ENCODE data around the gene DNAJC18. TPM values are rescaled to one million over a fixed set of nuclear protein-coding genes. Genes with fewer than 3 reads are reported as not detected.
"Not testable (repeated sequence)": the region's sequence is repeated elsewhere in the genome, so short reads cannot be mapped to it uniquely, and the experiment has no call there.

DNAJC18 gene
- total RNA-seq, 1 experiment from 2014 or later, result 22.9 TPM

- no peak for DNase-seq (ENCODE audit: low spot score)
These were observed 13.0 kb downstream of the DNAJC18 start for GRCh38 chr5:139426203-139426885.

GRCh38 chr5:139425497-139425896, 13.8 kb downstream of the DNAJC18 start:
- DNase-seq (ENCODE audit: low spot score), result no peak

- DNase-seq (ENCODE audit: low spot score), result peak; percentile 64
These were observed 16.9 kb downstream of the DNAJC18 start for GRCh38 chr5:139422307-139422893.

- DNase-seq (ENCODE audit: low spot score), result no peak
These were observed 19.8 kb downstream of the DNAJC18 start for GRCh38 chr5:139419226-139420192.

DNA sequence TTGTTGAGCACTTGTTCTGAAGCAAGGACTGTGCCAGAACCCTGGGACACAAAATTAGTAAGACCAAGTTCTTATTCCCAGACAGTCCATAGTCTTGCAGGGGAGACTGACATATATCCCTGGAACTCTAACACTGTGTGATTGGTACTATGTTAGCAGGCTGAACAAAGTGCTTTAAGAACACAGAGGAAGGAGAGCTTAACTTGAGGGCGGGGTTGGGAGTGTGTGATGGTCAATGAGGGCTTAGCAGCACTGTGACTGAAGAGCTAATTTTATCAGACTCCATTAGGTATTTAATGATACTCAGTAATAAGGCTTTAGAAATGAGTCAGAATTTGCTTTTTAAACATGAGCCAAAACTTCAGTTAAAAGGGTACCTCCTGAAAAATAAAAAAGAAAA, 20.5 kb downstream of the DNAJC18 start:
- no peak for DNase-seq (ENCODE audit: low spot score)

DNA sequence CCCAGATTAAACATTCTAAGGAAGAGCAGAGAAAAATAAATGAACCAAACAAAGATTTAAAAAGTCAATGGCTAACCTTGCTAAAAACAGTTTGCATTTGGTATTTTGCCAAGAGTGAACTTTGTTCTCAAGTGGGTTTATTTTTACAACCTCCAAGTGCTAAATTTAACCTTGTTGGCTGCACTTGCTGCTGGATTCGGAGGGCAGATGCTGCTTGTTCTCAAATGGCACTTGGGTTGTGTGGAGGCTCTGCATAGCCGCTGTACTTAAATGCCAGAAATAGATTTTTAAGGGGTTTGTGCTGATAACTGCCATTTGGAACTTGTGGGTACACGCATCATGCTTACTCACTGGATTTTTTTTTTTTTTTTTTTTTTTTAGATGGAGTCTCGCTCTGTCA, 22.1 kb downstream of the DNAJC18 start:
- DNase-seq (ENCODE audit: low spot score), result no peak

GRCh38 chr5:139416651-139417050, 22.7 kb downstream of the DNAJC18 start:
- peak; percentile 53 for DNase-seq (ENCODE audit: low spot score)

DNA sequence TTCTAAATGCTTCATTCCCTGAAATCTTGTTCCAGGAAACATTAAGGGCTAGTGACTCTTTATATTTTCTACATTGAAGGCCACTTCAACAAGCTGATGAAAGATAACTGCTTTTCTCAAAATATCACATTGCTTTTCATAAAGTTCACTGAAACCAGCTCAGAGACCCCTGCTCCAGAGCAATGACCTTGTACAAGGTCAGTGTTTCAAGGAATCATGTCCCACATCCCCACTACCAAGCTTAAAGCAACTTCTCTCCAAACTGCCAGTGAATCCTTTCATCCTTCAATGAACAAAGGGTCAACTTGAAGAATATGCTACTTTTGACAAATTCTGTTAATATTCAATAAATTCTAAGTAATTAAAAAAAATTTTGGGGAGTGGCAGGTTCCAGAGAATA, 23.5 kb downstream of the DNAJC18 start:
- no peak for DNase-seq (ENCODE audit: low spot score)

DNA sequence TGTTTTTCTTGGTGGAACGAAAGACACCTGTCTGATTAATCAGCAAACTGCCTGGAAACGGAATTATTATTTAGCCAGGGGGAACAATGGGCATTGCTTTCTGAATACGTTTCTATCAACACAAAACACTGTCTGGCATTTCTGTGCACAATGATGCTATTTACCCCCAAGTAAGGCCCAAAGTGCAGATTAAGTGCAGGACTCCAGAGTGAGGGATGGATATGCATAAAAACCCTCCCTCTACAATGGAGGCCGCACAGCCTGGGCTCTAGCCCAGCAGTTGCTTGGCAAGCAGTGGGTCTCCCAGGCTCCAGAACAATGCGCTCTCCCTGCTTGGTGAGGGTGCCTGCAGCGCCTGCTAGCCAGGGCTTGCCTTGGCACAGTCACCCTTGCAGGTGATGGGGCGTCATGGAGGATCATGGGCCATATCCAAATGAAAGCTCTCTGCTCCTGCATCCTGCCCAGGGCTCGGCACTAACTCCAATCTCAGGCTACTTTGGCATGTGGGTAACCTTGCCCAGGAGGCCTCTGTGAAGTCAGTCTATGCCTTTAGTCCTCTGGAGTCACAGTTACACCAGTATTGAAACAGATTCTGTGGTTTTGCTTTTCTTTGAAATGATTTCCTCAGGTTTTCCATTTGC, 24.0 kb downstream of the DNAJC18 start:
- no peak for DNase-seq (ENCODE audit: low spot score)

DNA sequence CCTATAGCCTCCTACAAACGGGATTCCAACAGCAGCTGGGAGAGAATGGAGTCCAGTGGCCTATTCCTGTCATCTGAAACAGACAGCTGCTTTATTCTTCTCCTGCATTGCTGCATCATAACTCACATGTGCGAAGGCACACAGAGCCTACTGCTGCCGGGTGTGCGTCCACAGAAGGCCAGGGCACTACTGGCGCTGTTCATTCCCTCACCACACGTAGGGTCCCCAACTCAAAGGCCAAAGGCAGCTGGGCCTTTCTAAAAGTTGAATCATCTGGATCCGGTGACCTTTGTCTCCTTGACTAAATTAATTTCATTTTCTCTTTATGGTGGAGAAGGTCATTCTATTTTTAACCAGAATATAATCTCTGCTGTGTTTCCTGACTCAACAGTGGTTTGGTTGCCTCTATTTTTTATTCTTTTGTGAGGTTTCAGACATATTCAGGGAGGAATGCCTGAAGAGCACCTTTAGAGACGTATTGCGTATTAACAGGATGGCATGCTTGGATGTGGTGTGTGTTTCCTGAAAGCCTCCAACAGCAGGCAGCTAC, 24.7 kb downstream of the DNAJC18 start:
- no peak for DNase-seq (ENCODE audit: low spot score)

- no peak for DNase-seq (ENCODE audit: low spot score)
These were observed 25.4 kb downstream of the DNAJC18 start for GRCh38 chr5:139413963-139414362.

DNA sequence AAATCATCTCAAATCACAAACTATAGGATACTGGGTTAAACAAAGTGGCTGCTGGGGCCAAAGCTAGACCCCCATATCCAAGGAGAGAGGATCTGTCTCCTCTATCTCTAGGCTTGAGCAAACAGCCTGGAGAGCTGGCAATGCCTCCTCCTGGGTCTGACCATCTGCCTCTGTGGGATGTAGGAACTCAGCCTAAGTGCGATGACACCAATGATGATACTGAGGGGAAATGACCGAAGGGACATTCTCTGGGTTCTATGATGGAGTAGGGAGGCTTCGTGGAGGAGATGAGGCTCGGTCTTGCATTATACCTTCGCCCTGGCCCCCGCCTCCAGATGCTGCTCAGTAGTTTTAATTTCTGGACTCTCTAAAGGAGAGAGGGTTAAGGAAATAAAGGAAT, 26.2 kb downstream of the DNAJC18 start:
- DNase-seq (ENCODE audit: low spot score), result no peak

- no peak for DNase-seq (ENCODE audit: low spot score)
These were observed 28.1 kb downstream of the DNAJC18 start for GRCh38 chr5:139410993-139411828.

GRCh38 chr5:139410121-139410992, 29.0 kb downstream of the DNAJC18 start:
- DNase-seq (ENCODE audit: low spot score), result no peak

DNA sequence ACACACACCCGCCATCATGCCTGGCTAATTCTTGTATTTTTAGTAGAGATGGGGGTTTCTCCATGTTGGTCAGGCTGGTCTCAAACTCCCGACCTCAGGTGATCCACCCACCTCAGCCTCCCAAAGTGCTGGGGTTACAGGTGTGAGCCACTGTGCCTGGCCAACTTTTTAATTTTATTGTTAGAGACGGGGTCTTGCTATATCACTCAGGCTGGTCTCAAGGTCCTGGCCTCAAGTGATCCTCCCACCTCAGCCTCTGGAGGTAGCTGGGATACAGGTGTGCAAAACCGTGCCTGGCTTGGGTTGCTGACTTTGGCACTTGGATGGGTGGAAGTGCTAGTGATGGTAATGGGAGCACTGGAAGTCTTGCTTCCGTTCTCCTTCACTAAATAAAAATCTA, 30.2 kb downstream of the DNAJC18 start:
- not testable (repeated sequence) for DNase-seq (ENCODE audit: low spot score)

DNA sequence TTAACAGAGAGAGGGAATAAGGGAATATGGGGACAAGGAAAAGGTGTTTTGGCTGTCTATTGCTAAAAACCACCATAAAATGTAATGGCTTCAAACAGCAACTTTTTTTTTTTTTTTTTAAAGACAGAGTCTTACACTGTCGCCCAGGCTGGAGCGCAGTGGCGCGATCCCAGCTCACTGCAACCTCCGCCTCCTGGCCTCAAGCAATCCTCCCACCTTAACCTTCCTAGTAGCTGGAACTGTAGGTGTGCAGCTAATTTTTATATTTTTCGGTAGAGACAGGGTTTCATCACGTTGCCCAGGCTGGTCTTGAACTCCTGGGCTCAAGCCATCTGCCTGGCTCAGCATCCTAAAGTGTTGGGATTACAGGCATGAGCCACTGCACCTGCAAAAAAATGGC, 31.1 kb downstream of the DNAJC18 start:
- no peak for DNase-seq (ENCODE audit: low spot score)

DNA sequence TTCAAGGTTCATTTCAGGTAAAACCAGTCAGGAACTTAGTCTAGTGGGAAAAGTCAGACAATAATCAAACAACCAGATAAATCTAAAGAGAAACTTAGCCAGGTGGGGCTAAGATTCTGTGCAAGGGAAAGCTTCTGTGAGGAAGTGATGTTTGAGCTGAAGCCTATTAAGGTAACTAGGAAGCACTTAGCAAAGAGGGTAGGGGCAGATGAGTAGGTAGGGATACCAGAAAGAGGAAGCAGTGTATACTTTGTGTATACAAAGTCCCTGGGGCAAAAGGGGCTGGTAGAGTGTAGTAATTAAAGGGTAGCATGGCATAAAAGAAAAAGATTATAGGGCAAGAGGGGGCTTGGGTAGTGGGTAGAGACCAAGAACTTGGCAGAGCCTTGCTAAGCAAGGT, 31.8 kb downstream of the DNAJC18 start:
- no peak for DNase-seq (ENCODE audit: low spot score)

DNA sequence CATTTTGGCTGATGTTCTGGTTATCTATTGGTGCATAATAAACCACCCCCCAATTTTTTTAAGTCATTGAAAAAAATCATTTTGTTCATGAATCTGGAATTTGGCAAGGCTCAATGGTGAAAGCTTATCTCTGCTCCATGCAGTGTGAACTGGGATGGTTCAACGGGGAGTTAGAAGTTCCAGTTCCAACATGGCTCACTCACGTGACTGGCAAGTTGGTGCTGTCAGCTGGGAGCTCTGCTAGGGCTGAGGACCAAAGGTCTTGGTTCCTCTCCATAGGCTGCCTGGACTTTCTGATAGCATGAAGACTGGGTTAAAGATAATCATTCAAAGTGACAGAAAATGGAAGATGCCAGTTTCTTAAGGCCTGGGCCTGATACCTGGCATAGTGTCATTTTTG, 32.4 kb downstream of the DNAJC18 start:
- DNase-seq (ENCODE audit: low spot score), result no peak

GRCh38 chr5:139404484-139404840, 34.9 kb downstream of the DNAJC18 start:
- DNase-seq (ENCODE audit: low spot score), result no peak
